Astrocyte (in vitro differentiated cells and primary cell): ENCODE results near the gene PURB. TPM values are rescaled to one million over a fixed set of nuclear protein-coding genes. Genes with fewer than 3 reads are reported as not detected.

Experiments used
- DNase-seq: peaks from one replicate; pipeline ENCODE4 v3.0.0-alpha.2; 2010; ENCODE audit warnings: low read depth
- FAIRE-seq: peaks from 2 replicates; lab custom pipeline; 2011; peaks lifted over from hg19 to GRCh38; lab: Jason Lieb, UNC
- H2AFZ ChIP-seq: 2 replicates; pipeline ENCODE4 v1.6.0; 2012; ENCODE audit warnings: low read depth, low read length, inconsistent platforms
- H3K27ac ChIP-seq: 2 replicates; pipeline ENCODE4 v1.5.1; 2011; ENCODE audit warnings: low read depth, low read length, inconsistent platforms
- H3K27me3 ChIP-seq: 2 replicates; pipeline ENCODE4 v1.6.0; 2011; ENCODE audit warnings: low read length, inconsistent platforms; ENCODE audit not compliant: insufficient read depth
- H3K36me3 ChIP-seq: 2 replicates; pipeline ENCODE4 v1.5.1; 2011; ENCODE audit warnings: low read length, inconsistent platforms; ENCODE audit not compliant: insufficient read depth
- H3K4me1 ChIP-seq: 2 replicates; pipeline ENCODE4 v1.5.1; 2011; ENCODE audit warnings: low read length, inconsistent platforms; ENCODE audit not compliant: insufficient read depth
- H3K4me2 ChIP-seq: 2 replicates; pipeline ENCODE4 v1.6.0; 2012; ENCODE audit warnings: low read length, inconsistent platforms
- H3K4me3 ChIP-seq: 2 replicates; pipeline ENCODE4 v1.5.1; 2011; ENCODE audit warnings: low read depth, mild to moderate bottlenecking, low read length, inconsistent platforms; ENCODE audit not compliant: insufficient read depth
- H3K79me2 ChIP-seq: 2 replicates; pipeline ENCODE4 v1.6.0; 2012; ENCODE audit warnings: mild to moderate bottlenecking, low read length, inconsistent platforms; ENCODE audit not compliant: insufficient read depth
- H3K9ac ChIP-seq: 2 replicates; pipeline ENCODE4 v1.6.0; 2012; ENCODE audit warnings: mild to moderate bottlenecking, low read length, inconsistent platforms
- H3K9me3 ChIP-seq: 2 replicates; pipeline ENCODE4 v1.5.1; 2012; ENCODE audit warnings: low read depth, mild to moderate bottlenecking, low read length, inconsistent platforms; ENCODE audit not compliant: insufficient read depth
- H4K20me1 ChIP-seq: 2 replicates; pipeline ENCODE4 v1.6.0; 2012; ENCODE audit warnings: low read length, inconsistent platforms; ENCODE audit not compliant: insufficient read depth
- H3K27ac Mint-ChIP-seq: one replicate; pipeline ENCODE4 v1.8.0; 2021; ENCODE audit warnings: mild to moderate bottlenecking, mixed read lengths; ENCODE audit not compliant: unreplicated experiment
- H3K27me3 Mint-ChIP-seq: one replicate; pipeline ENCODE4 v1.8.0; 2021; ENCODE audit warnings: low read depth, mixed read lengths; ENCODE audit not compliant: unreplicated experiment
- H3K36me3 Mint-ChIP-seq: one replicate; pipeline ENCODE4 v1.8.0; 2021; ENCODE audit warnings: low read depth, mixed read lengths; ENCODE audit not compliant: unreplicated experiment
- H3K4me1 Mint-ChIP-seq: one replicate; pipeline ENCODE4 v1.8.0; 2021; ENCODE audit warnings: low read depth, mixed read lengths; ENCODE audit not compliant: unreplicated experiment
- H3K4me3 Mint-ChIP-seq: one replicate; pipeline ENCODE4 v1.8.0; 2021; ENCODE audit warnings: mild to moderate bottlenecking, moderate library complexity, mixed read lengths; ENCODE audit not compliant: unreplicated experiment
- H3K9me3 Mint-ChIP-seq: one replicate; pipeline ENCODE4 v1.8.0; 2021; ENCODE audit warnings: mild to moderate bottlenecking, mixed read lengths; ENCODE audit not compliant: unreplicated experiment
- CTCF ChIP-seq: IDR thresholded peaks from 2 replicates; pipeline ENCODE4 v1.5.1; 2011; ENCODE audit warnings: low read depth, mild to moderate bottlenecking, inconsistent platforms, low read length, moderate library complexity; ENCODE audit not compliant: insufficient read depth
- EZH2 ChIP-seq: IDR thresholded peaks from 2 replicates; pipeline ENCODE4 v1.6.1; 2012; ENCODE audit warnings: mild to moderate bottlenecking, low read length, inconsistent platforms; ENCODE audit not compliant: insufficient read depth
- total RNA-seq: library from RNA; stranded (reverse); gene quantifications from 2 replicates; pipeline ENCODE4 v1.2.1, GENCODE V29; 2021

PURB gene
- total RNA-seq, 1 donor from 2014 or later = 26.3 TPM

GRCh38 chr7:44849885-44850544 is 35.3 kb downstream of the PURB start:
- H3K4me3 Mint-ChIP-seq = peak overlapping the region; percentile 58
- Histone ChIP-seq H3K36me3 (no peaks in the 10 kb centered on the region), H3K27me3 (no peaks in the 10 kb centered on the region), H3K4me1 (peaks cover 16% of the 10 kb centered on the region), H2AFZ (no peak overlapping the region), H3K4me2 (no peak overlapping the region), H3K27ac (peak overlapping the region; percentile 25), H3K4me3 (no peak overlapping the region), H4K20me1 (peaks cover 22% of the 10 kb centered on the region), H3K79me2 (peaks cover 25% of the 10 kb centered on the region), H3K9me3 (no peaks in the 10 kb centered on the region), H3K9ac (no peak overlapping the region)
- DNase-seq (peak; percentile 80), FAIRE-seq (no peak)
- no peak overlapping the region for H3K27ac Mint-ChIP-seq
- peaks cover 7% of the 10 kb centered on the region for H3K4me1 Mint-ChIP-seq
- no peaks in the 10 kb centered on the region for H3K36me3 Mint-ChIP-seq
- TF ChIP-seq EZH2 (no peak), CTCF (no peak)
- no peaks in the 10 kb centered on the region for H3K9me3 Mint-ChIP-seq
- no peaks in the 10 kb centered on the region for H3K27me3 Mint-ChIP-seq

GRCh38 chr7:44849259-44849884 is 36.0 kb downstream of the PURB start:
- no peaks in the 10 kb centered on the region for H3K36me3 ChIP-seq
- H3K27ac ChIP-seq = peak overlapping the region; percentile 89
- H3K79me2 ChIP-seq = peaks cover 32% of the 10 kb centered on the region
- TF ChIP-seq EZH2 = no peak
- TF ChIP-seq CTCF = no peak
- H3K9me3 ChIP-seq = no peaks in the 10 kb centered on the region
- Mint-ChIP-seq H3K9me3 (no peaks in the 10 kb centered on the region), H3K36me3 (no peaks in the 10 kb centered on the region), H3K4me3 (peak overlapping the region; percentile 89), H3K4me1 (peaks cover 6% of the 10 kb centered on the region), H3K27me3 (no peaks in the 10 kb centered on the region), H3K27ac (no peak overlapping the region)
- FAIRE-seq (no peak), DNase-seq (peak; percentile 21)
- H3K9ac ChIP-seq = no peak overlapping the region
- H3K4me1 ChIP-seq = peaks cover 16% of the 10 kb centered on the region
- H4K20me1 ChIP-seq = peaks cover 28% of the 10 kb centered on the region
- no peak overlapping the region for H2AFZ ChIP-seq
- no peak overlapping the region for H3K4me3 ChIP-seq
- peak overlapping the region; percentile 91 for H3K4me2 ChIP-seq
- no peaks in the 10 kb centered on the region for H3K27me3 ChIP-seq
